ENCODE measurements around the gene ST6GALNAC5.
"Not testable (repeated sequence)": the region's sequence is repeated elsewhere in the genome, so short reads cannot be mapped to it uniquely, and the experiment has no call there.

The ST6GALNAC5 gene

GRCh38 chr1:76939050-76939816 is 72.0 kb downstream of the ST6GALNAC5 start:
- ATAC-seq, result no peak

- no peak for ATAC-seq
Observed at GRCh38 chr1:76939817-76940216, 72.5 kb downstream of the ST6GALNAC5 start.

GRCh38 chr1:76940571-76941335 is 73.5 kb downstream of the ST6GALNAC5 start:
- ATAC-seq, result no peak

GRCh38 chr1:76942549-76942948 is 75.3 kb downstream of the ST6GALNAC5 start:
- ATAC-seq, result no peak

GRCh38 chr1:76944942-76945341 is 77.7 kb downstream of the ST6GALNAC5 start:
- ATAC-seq, result no peak

- no peak for ATAC-seq
Observed at GRCh38 chr1:76948846-76949245, 81.6 kb downstream of the ST6GALNAC5 start.

GRCh38 chr1:76949503-76949902 is 82.2 kb downstream of the ST6GALNAC5 start:
- ATAC-seq, result peak in 1 of 2 donors; percentile 10

- ATAC-seq, result no peak
Observed at GRCh38 chr1:76950306-76950705, 83.0 kb downstream of the ST6GALNAC5 start.

- no peak for ATAC-seq
Observed at GRCh38 chr1:76951153-76951552, 83.9 kb downstream of the ST6GALNAC5 start.

GRCh38 chr1:76955652-76956051 is 88.4 kb downstream of the ST6GALNAC5 start:
- ATAC-seq, result no peak

- no peak for ATAC-seq
Observed at GRCh38 chr1:76957961-76958360, 90.7 kb downstream of the ST6GALNAC5 start.

GRCh38 chr1:76958828-76959227 is 91.5 kb downstream of the ST6GALNAC5 start:
- ATAC-seq, result no peak

GRCh38 chr1:76959556-76959955 is 92.3 kb downstream of the ST6GALNAC5 start:
- no peak for ATAC-seq

- ATAC-seq, result no peak
Observed at GRCh38 chr1:76961181-76961819, 94.0 kb downstream of the ST6GALNAC5 start.

- no peak for ATAC-seq
Observed at GRCh38 chr1:76961820-76962207, 94.5 kb downstream of the ST6GALNAC5 start.

GRCh38 chr1:76981267-76981666 is 114.0 kb downstream of the ST6GALNAC5 start:
- ATAC-seq, result not testable (repeated sequence)

GRCh38 chr1:76989976-76990375 is 122.7 kb downstream of the ST6GALNAC5 start:
- ATAC-seq, result no peak

GRCh38 chr1:76993036-76993435 is 125.8 kb downstream of the ST6GALNAC5 start:
- no peak for ATAC-seq

GRCh38 chr1:76998582-76999223 is 131.4 kb downstream of the ST6GALNAC5 start:
- no peak for ATAC-seq

GRCh38 chr1:77007675-77008074 is 140.4 kb downstream of the ST6GALNAC5 start:
- no peak for ATAC-seq

- ATAC-seq, result no peak
Observed at GRCh38 chr1:77010937-77011336, 143.7 kb downstream of the ST6GALNAC5 start.

- ATAC-seq, result no peak
Observed at GRCh38 chr1:77012066-77012465, 144.8 kb downstream of the ST6GALNAC5 start.

Measured in activated CD4-positive, CD25-positive, alpha-beta regulatory T cell treated with anti-CD3 and anti-CD28 coated beads, Interleukin-2, amount 50 U/mL, for 24 hours (primary cell).